ENCODE measurements around the gene RNF31. TPM values are rescaled to one million over a fixed set of nuclear protein-coding genes. Genes with fewer than 3 reads are reported as not detected.

The RNF31 gene
- total and polyA plus RNA-seq, 2 donors (not counting 3 experiments of a cell fraction or from before 2014, with no cell fraction given): 32.3 to 69.7 TPM

DNA sequence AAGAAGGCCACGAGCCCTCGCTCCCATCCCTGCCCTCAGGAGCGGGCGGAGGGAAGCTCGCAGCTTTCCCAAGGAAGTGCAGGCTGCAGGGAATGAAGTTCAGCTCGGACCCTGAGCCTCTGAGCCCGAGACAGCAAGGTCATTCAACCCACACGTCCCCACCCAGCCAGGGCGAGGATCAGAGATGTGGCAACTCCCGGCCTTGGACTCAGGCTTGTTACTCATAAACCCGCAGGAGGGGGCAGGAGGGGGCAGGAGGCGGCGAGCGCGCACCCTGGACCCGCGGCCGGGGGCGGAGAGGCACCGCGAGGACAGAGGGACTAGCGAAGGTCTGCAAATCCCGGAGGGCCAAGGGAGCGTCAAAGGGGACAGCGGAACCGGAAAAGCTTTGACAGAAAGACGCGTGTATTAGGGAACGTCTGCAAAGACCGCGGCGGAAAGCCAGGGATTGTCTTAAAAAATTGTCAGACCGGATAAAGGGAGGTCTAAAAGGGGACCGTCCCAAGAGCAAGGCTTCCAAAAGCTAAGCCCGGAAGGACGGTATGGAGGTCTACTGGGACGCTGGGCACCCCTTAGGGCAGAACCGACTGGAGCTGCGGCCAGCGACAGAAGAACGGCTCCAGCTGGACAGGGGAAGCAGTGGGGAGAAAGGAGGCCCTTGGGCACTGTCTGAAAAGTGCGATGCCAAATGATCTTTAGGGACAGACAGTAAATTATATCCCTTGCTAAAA lies 33.3 kb upstream of the RNF31 start:
- intact Hi-C loops (cut with micrococcal nuclease) (loop anchor here (1.0 to 5.0 kb wide), 8 partner anchors 20 to 1182 kb away; partner anchors contain the start of genes DHRS1, EMC9, IPO4 and IRF9), dilution Hi-C loops (cut with MboI; ENCODE audit: extremely low pct_ligation_motif_present, low sequenced_read_pairs) (no loop called here)
- ChIA-PET CTCF (interaction anchor here (1.1 to 3.3 kb wide), 15 partner anchors 9 to 318 kb away, joined by 3 to 27 read pairs (median 7); partner anchors contain the start of genes EMC9, IRF9, PCK2 and PSME1), POLR2A (interaction anchor here (0.8 to 2.3 kb wide), 6 partner anchors 9 to 32 kb away, joined by 3 to 13 read pairs (median 10); partner anchors contain the start of genes EMC9, PCK2, PSME1 and PSME2)
- Histone ChIP-seq H4K20me1 (replicated peaks; ENCODE audit: control insufficient read depth, extremely low read depth, insufficient read depth, low read length) (no peaks in the 10 kb centered on the region), H3K36me3 (ENCODE audit: control insufficient read depth in 2 of 2, extremely low read depth in 1 of 2, insufficient read depth in 2 of 2, low read length in 2 of 2) (peaks cover 4 to 9% of the 10 kb centered on the region in 2 experiments), H3K27me3 (ENCODE audit: control insufficient read depth in 2 of 2, insufficient read depth in 2 of 2, low read length in 2 of 2) (no peaks in the 10 kb centered on the region), H3K9me1 (replicated peaks; ENCODE audit: control insufficient read depth, extremely low read depth, insufficient read depth, low read length) (no peaks in the 10 kb centered on the region), H3K4me2 (ENCODE audit: insufficient read depth, low read length) (peak overlapping the region; percentile 90), H3K79me2 (ENCODE audit: control insufficient read depth, insufficient read depth, low read length) (no peaks in the 10 kb centered on the region), H3K9ac (replicated peaks; ENCODE audit: extremely low read depth, insufficient read depth, low read length) (peak overlapping the region; percentile 88), H2AFZ (ENCODE audit: low read depth, low read length) (peak overlapping the region; percentile 97), H3K9me3 (replicated peaks; ENCODE audit: control insufficient read depth, insufficient read depth, low read length) (no peaks in the 10 kb centered on the region), H3K4me1 (ENCODE audit: control insufficient read depth, extremely low read depth, insufficient read depth, low read length) (peaks cover 14% of the 10 kb centered on the region), H3K4me3 (replicated peaks in 1 of 3; ENCODE audit: insufficient read depth in 1 of 3, low read depth in 1 of 3, low read length in 3 of 3) (peak overlapping the region; percentile 46 to 92 (median 84)), H3K27ac (ENCODE audit: insufficient read depth, low read depth, low read length) (peak overlapping the region; percentile 88)
- TSS peak; percentile 64 for BruUV-seq (replicated peaks)
- FAIRE-seq: no peak
- DNase-seq (ENCODE audit: low read depth, low spot score): no peak
- TF ChIP-seq POLR2A (IDR thresholded peaks at IDR 0.05; ENCODE audit: low read depth, low read length) (peak; percentile 79), EZH2 (IDR thresholded peaks at IDR 0.05; ENCODE audit: borderline replicate concordance, low read depth, low read length, severe bottlenecking) (no peak), POLR2AphosphoS5 (IDR thresholded peaks at IDR 0.05; ENCODE audit: insufficient read depth, low read depth, low read length) (peak; percentile 45)
